ENCODE results near the gene EPN1. TPM values are rescaled to one million over a fixed set of nuclear protein-coding genes. Genes with fewer than 3 reads are reported as not detected.
A peak's percentile ranks its signal among the peaks of the same experiment; 100 is the strongest.

EPN1 gene
- total and polyA plus RNA-seq, 2 of the 13 experiments (the other 11 are each of a cell fraction or from before 2014, with no cell fraction given), result 28.9 to 31.7 TPM

DNA sequence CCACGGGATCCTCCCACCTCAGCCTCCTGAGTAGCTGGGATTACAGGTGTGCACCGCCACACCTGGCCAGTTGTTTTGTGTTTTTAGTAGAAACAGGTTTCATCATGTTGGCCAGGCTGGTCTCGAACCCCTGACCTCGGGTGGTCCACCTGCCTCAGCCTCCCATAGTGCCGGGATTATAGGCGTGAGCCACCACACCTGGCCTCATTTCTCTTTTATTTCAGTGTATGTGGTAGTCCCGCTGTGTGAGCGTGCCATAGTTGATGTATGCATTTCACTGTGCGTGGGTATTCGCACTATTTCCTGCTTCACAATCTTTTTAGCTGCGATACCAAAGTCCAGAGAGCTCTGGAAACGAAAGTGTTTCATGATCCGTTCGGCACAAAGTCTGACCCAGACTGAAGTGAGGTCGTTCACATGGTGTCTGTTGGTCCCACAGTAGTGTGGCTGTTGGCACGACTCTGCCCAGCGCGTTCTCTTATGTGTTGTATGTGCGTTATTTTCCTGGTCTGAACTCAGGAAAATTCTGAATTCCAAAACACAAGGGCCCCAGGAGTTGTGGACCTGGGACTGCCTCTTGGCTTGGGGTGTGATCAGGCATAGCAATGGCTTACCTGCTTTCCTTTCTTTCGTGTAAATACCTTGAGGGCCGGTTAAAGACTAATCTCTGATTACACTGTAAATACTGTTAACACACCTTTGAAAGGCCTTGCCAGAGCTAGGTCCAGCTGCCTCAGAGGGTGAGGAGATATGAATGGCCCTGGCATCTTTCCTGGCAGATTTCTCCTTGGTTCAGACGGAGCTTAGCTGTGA is 8.6 kb downstream of the EPN1 start (continued):
- no peak for TF ChIP-seq RFXANK (CRISPR knock-in tag; IDR thresholded peaks at IDR 0.05)
- no peak for TF ChIP-seq SETDB1 (CRISPR knock-in tag; IDR thresholded peaks at IDR 0.05; ENCODE audit: borderline replicate concordance)
- no peak for TF ChIP-seq KAT2B (IDR thresholded peaks at IDR 0.05; ENCODE audit: borderline replicate concordance, low read depth, low read length)
- peak; percentile 49; the same call in 1 of the 2 replicates for TF ChIP-seq FOXA3 (CRISPR knock-in tag; IDR thresholded peaks at IDR 0.05)
- no peak for TF ChIP-seq LRRFIP1 (CRISPR knock-in tag; conservative IDR thresholded peaks at IDR 0.05)
- TF ChIP-seq E2F1 (CRISPR knock-in tag; IDR thresholded peaks at IDR 0.05), result peak; percentile 31; the same call in 1 of the 2 replicates
- TF ChIP-seq ZNF670 (CRISPR knock-in tag; IDR thresholded peaks at IDR 0.05; ENCODE audit: borderline replicate concordance), result peak; percentile 49; the same call in 1 of the 2 replicates
- no peak for TF ChIP-seq ZNF546 (CRISPR knock-in tag; conservative IDR thresholded peaks at IDR 0.05)
- no peak for TF ChIP-seq ATF3 (CRISPR knock-in tag; IDR thresholded peaks at IDR 0.05)
- TF ChIP-seq, protein P1, sequence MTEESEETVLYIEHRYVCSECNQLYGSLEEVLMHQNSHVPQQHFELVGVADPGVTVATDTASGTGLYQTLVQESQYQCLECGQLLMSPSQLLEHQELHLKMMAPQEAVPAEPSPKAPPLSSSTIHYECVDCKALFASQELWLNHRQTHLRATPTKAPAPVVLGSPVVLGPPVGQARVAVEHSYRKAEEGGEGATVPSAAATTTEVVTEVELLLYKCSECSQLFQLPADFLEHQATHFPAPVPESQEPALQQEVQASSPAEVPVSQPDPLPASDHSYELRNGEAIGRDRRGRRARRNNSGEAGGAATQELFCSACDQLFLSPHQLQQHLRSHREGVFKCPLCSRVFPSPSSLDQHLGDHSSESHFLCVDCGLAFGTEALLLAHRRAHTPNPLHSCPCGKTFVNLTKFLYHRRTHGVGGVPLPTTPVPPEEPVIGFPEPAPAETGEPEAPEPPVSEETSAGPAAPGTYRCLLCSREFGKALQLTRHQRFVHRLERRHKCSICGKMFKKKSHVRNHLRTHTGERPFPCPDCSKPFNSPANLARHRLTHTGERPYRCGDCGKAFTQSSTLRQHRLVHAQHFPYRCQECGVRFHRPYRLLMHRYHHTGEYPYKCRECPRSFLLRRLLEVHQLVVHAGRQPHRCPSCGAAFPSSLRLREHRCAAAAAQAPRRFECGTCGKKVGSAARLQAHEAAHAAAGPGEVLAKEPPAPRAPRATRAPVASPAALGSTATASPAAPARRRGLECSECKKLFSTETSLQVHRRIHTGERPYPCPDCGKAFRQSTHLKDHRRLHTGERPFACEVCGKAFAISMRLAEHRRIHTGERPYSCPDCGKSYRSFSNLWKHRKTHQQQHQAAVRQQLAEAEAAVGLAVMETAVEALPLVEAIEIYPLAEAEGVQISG (CRISPR knock-in tag; IDR thresholded peaks at IDR 0.05), result peak; percentile 28; the same call in 1 of the 2 replicates
- no peak for TF ChIP-seq STAG1 (CRISPR knock-in tag; IDR thresholded peaks at IDR 0.05)
- TF ChIP-seq, protein P2, sequence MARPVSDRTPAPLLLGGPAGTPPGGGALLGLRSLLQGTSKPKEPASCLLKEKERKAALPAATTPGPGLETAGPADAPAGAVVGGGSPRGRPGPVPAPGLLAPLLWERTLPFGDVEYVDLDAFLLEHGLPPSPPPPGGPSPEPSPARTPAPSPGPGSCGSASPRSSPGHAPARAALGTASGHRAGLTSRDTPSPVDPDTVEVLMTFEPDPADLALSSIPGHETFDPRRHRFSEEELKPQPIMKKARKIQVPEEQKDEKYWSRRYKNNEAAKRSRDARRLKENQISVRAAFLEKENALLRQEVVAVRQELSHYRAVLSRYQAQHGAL (CRISPR knock-in tag; IDR thresholded peaks at IDR 0.05; ENCODE audit: not compliant biosample characterization), result no peak
- TF ChIP-seq, protein P3, sequence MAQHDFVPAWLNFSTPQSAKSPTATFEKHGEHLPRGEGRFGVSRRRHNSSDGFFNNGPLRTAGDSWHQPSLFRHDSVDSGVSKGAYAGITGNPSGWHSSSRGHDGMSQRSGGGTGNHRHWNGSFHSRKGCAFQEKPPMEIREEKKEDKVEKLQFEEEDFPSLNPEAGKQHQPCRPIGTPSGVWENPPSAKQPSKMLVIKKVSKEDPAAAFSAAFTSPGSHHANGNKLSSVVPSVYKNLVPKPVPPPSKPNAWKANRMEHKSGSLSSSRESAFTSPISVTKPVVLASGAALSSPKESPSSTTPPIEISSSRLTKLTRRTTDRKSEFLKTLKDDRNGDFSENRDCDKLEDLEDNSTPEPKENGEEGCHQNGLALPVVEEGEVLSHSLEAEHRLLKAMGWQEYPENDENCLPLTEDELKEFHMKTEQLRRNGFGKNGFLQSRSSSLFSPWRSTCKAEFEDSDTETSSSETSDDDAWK (CRISPR knock-in tag; IDR thresholded peaks at IDR 0.05), result no peak
- 0 out of 2 replicates have a peak, but pooled peaks have one; percentile 10 for TF ChIP-seq SP4 (CRISPR knock-in tag; IDR thresholded peaks at IDR 0.05)
- no peak for TF ChIP-seq ONECUT2 (CRISPR knock-in tag; IDR thresholded peaks at IDR 0.05)
- TF ChIP-seq ZNF224 (CRISPR knock-in tag; IDR thresholded peaks at IDR 0.05), result no peak
- TF ChIP-seq ZMAT3 (CRISPR knock-in tag; conservative IDR thresholded peaks at IDR 0.05), result no peak; the same call in 1 of the 2 replicates
- TF ChIP-seq MED13 (CRISPR knock-in tag; IDR thresholded peaks at IDR 0.05), result no peak
- no peak for TF ChIP-seq CENPX (CRISPR knock-in tag; IDR thresholded peaks at IDR 0.05)
- peak; percentile 33; the same call in 1 of the 2 replicates for TF ChIP-seq CREM (IDR thresholded peaks at IDR 0.05)
- TF ChIP-seq CREM (CRISPR knock-in tag; IDR thresholded peaks at IDR 0.05), result no peak
